IMR-90 (cell line): ENCODE data around the gene IQCK. TPM values are rescaled to one million over a fixed set of nuclear protein-coding genes. Genes with fewer than 3 reads are reported as not detected.

ENCODE experiments used
- ATAC-seq: fragments of 200-7000 bp; cut with Tn5 transposase; 2 replicates; pipeline ENCODE4 v1.9.1; 2020; ENCODE audit warnings: low read depth, mild to moderate bottlenecking, moderate library complexity
- BruUV-seq: library from RNA; stranded (reverse); fragments of 400-500 nt; replicated peaks from 2 replicates; lab custom pipeline; 2021; lab: Mats Ljungman, UMichigan
- CTCF ChIA-PET: fragments of 300-600 bp; formaldehyde crosslinking; extraction: SDS; loops from one replicate; lab custom pipeline; 2021; ENCODE audit warnings: antibody characterized with exemption; lab: Yijun Ruan, JAX
- POLR2A ChIA-PET: fragments of 300-600 bp; sonication (Branson Sonifier 250); formaldehyde crosslinking; loops from one replicate; lab custom pipeline; 2022; ENCODE audit warnings: antibody characterized with exemption; ENCODE audit not compliant: unreplicated experiment; lab: Charles Lee
- DNase-seq: peaks from one replicate; pipeline ENCODE4 v3.0.0; 2013
- H2AFZ ChIP-seq: replicated peaks from 2 replicates; pipeline ENCODE3; 2013; ENCODE audit warnings: low read length, mild to moderate bottlenecking; ENCODE audit not compliant: poor library complexity
- H2AK5ac ChIP-seq: 2 replicates; pipeline ENCODE4 v1.6.1; 2013; ENCODE audit warnings: low read depth, low read length, inconsistent platforms
- H2AK9ac ChIP-seq: replicated peaks from 2 replicates; pipeline ENCODE3; 2013; ENCODE audit warnings: mild to moderate bottlenecking, low read depth, low read length, moderate library complexity; ENCODE audit not compliant: poor library complexity
- H2BK120ac ChIP-seq: 2 replicates; pipeline ENCODE4 v1.6.1; 2013; ENCODE audit warnings: low read depth, low read length, inconsistent platforms
- H2BK15ac ChIP-seq: 3 replicates; pipeline ENCODE4 v1.6.1; 2013; ENCODE audit warnings: low read depth, low read length, inconsistent platforms
- H2BK20ac ChIP-seq: 2 replicates; pipeline ENCODE4 v1.6.1; 2013; ENCODE audit warnings: low read depth, mild to moderate bottlenecking, inconsistent platforms, low read length, moderate library complexity
- H2BK5ac ChIP-seq: 2 replicates; pipeline ENCODE4 v1.6.1; 2013; ENCODE audit warnings: mild to moderate bottlenecking, low read depth, low read length, inconsistent platforms; ENCODE audit not compliant: poor library complexity, severe bottlenecking
- H3K14ac ChIP-seq: replicated peaks from 2 replicates; pipeline ENCODE4 v1.6.1; 2013; ENCODE audit warnings: low read depth, low read length, inconsistent platforms
- H3K18ac ChIP-seq: 2 replicates; pipeline ENCODE4 v1.6.1; 2013; ENCODE audit warnings: low read depth, low read length, control low read depth
- H3K23ac ChIP-seq: 2 replicates; pipeline ENCODE4 v1.6.1; 2013; ENCODE audit warnings: low read depth, low read length, inconsistent platforms
- H3K27ac ChIP-seq: 2 replicates; pipeline ENCODE4 v1.5.1; 2013; ENCODE audit warnings: mild to moderate bottlenecking, control low read depth, low read length; ENCODE audit not compliant: insufficient read depth
- H3K27me3 ChIP-seq: 2 replicates; pipeline ENCODE4 v1.6.1; 2013; ENCODE audit warnings: low read length; ENCODE audit not compliant: control insufficient read depth, insufficient read depth
- H3K36me3 ChIP-seq: 2 replicates; pipeline ENCODE4 v1.6.1; 2013; ENCODE audit warnings: low read length, mixed read lengths; ENCODE audit not compliant: control insufficient read depth, insufficient read depth
- H3K4ac ChIP-seq: 2 replicates; pipeline ENCODE4 v1.6.1; 2013; ENCODE audit warnings: low read depth, low read length, inconsistent platforms
- H3K4me1 ChIP-seq: 2 replicates; pipeline ENCODE4 v1.6.1; 2013; ENCODE audit warnings: low read length, mixed read lengths; ENCODE audit not compliant: control insufficient read depth, insufficient read depth
- H3K4me2 ChIP-seq: 2 replicates; pipeline ENCODE4 v1.6.1; 2013; ENCODE audit warnings: low read depth, mild to moderate bottlenecking, control low read depth, low read length, moderate library complexity
- H3K4me3 ChIP-seq: 2 replicates; pipeline ENCODE4 v1.5.1; 2013; ENCODE audit warnings: low read depth, mild to moderate bottlenecking, control low read depth, low read length, moderate library complexity; ENCODE audit not compliant: insufficient read depth
- H3K56ac ChIP-seq: 2 replicates; pipeline ENCODE4 v1.6.1; 2013; ENCODE audit warnings: low read length, inconsistent platforms; ENCODE audit not compliant: insufficient read depth; ENCODE audit errors: extremely low read depth
- H3K79me1 ChIP-seq, 2 experiments: 2 replicates each; pipeline ENCODE4 v1.6.1; 2013; ENCODE audit warnings: low read length in 2 of 2, inconsistent platforms in 1 of 2, low read depth in 1 of 2
- H3K9ac ChIP-seq: 2 replicates; pipeline ENCODE4 v1.6.1; 2013; ENCODE audit warnings: low read depth, low read length, control low read depth
- H3K9me1 ChIP-seq: 2 replicates; pipeline ENCODE4 v1.6.1; 2013; ENCODE audit warnings: low read length, inconsistent platforms; ENCODE audit not compliant: insufficient read depth
- H3K9me3 ChIP-seq: 2 replicates; pipeline ENCODE4 v1.6.1; 2013; ENCODE audit warnings: low read length; ENCODE audit not compliant: control insufficient read depth, insufficient read depth
- H4K20me1 ChIP-seq: 2 replicates; pipeline ENCODE4 v1.6.1; 2013; ENCODE audit warnings: low read length, inconsistent platforms; ENCODE audit not compliant: insufficient read depth
- H4K5ac ChIP-seq: 2 replicates; pipeline ENCODE4 v1.6.1; 2013; ENCODE audit warnings: mild to moderate bottlenecking, low read depth, low read length, control low read depth
- H4K8ac ChIP-seq, 2 experiments: 2 replicates each; pipeline ENCODE4 v1.6.1; 2013; ENCODE audit warnings: low read depth in 2 of 2, low read length in 2 of 2, control low read depth in 1 of 2, inconsistent platforms in 1 of 2
- H4K91ac ChIP-seq: 2 replicates; pipeline ENCODE4 v1.6.1; 2013; ENCODE audit warnings: low read depth, low read length, inconsistent platforms; ENCODE audit not compliant: insufficient read depth
- RFX5 ChIP-seq: IDR thresholded peaks from 2 replicates; pipeline ENCODE4 v1.8.0; 2012; ENCODE audit warnings: low read depth, mild to moderate bottlenecking, low read length, moderate library complexity
- SMC3 ChIP-seq: fragments of 150-350 bp; IDR thresholded peaks from 2 replicates; pipeline ENCODE4 v1.6.1; 2016; ENCODE audit warnings: low read depth, mild to moderate bottlenecking, antibody characterized with exemption, low read length, moderate library complexity
- whole genome bisulfite sequencing, 2 experiments: methylation state at CpG; one replicate each; pipeline versions ENCODE4 v1.1.5 to v1.1.7; 2013; ENCODE audit warnings: missing lambda C conversion rate in 2 of 2; ENCODE audit not compliant: insufficient read length in 1 of 2; ENCODE audit errors: extremely low coverage in 2 of 2; 5-methylcytosine and 5-hydroxymethylcytosine counted together
- dilution Hi-C: fragments of 300-500 bp; cut with HindIII; formaldehyde crosslinking; loops from one replicate; pipeline ENCODE4 v1.14.3; 2018; ENCODE audit warnings: low sequenced_read_pairs; ENCODE audit not compliant: unreplicated experiment
- in situ Hi-C: fragments of 300-500 bp; cut with MboI; formaldehyde crosslinking; loops from 3 replicates; pipeline ENCODE4 v1.14.3; 2019; ENCODE audit warnings: low sequenced_read_pairs, inconsistent platforms, mixed read lengths
- intact Hi-C: fragments of 100-400 bp; cut with micrococcal nuclease; formaldehyde crosslinking; loops from 2 replicates; pipeline ENCODE4 v1.10.0; 2022
- polyA plus RNA-seq, 3 experiments: library from polyadenylated mRNA; depleted of rRNA; stranded (reverse); fragments of >200 nt; gene quantifications; 2 replicates each; pipeline ENCODE4 v1.2.3, GENCODE V29; 2012; ENCODE audit warnings: low replicate concordance in 1 of 3
- total RNA-seq: library from RNA; depleted of rRNA; stranded (reverse); fragments of >200 nt; gene quantifications from 2 replicates; pipeline ENCODE4 v1.2.3, GENCODE V29; 2012
- TF ChIP-seq, protein P1 (sequence below): conservative IDR thresholded peaks from 2 replicates; pipeline ENCODE4 v1.5.1; 2012; ENCODE audit warnings: mild to moderate bottlenecking, low read depth, low read length, improper control_type of control experiment

IQCK gene
- total and polyA plus RNA-seq, 2 of the 4 experiments (the other 2 are of a cell fraction): 4.1 to 5.4 TPM

DNA sequence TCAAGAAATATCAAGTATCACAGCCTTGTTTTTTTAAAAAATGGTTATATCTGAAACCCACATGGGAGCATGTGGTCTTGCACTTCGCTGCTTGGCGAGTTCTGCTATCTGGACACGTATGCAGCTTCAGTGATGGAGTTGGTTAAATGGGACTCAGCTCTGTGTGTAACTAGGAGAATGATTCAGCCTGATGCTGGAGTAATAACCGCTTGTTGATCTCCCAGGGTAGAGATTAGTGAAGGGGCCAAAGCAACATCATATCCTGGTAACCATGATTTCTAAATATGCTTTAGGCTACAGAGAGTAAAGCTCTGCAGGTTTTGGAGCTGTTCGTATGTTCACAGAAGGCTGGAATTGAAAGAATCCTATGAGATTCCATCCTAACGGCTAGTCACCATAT lies 63.2 kb downstream of the IQCK start:
- Histone ChIP-seq H3K27ac (no peak overlapping the region), H3K4ac (no peak overlapping the region), H4K91ac (no peak overlapping the region), H3K4me1 (no peaks in the 10 kb centered on the region), H3K9me1 (no peaks in the 10 kb centered on the region), H3K9ac (no peak overlapping the region), H2AK5ac (no peak overlapping the region), H4K5ac (no peak overlapping the region), H2AFZ (no peak overlapping the region), H3K36me3 (no peaks in the 10 kb centered on the region), H3K14ac (no peak overlapping the region), H3K4me2 (no peak overlapping the region), H2BK20ac (no peak overlapping the region), H4K8ac (no peak overlapping the region), H3K56ac (no peak overlapping the region), H3K9me3 (no peaks in the 10 kb centered on the region), H2BK120ac (no peak overlapping the region), H3K27me3 (no peaks in the 10 kb centered on the region), H3K18ac (no peak overlapping the region), H3K23ac (no peak overlapping the region), H2BK5ac (no peak overlapping the region), H2AK9ac (no peak overlapping the region), H2BK15ac (no peak overlapping the region), H4K20me1 (no peaks in the 10 kb centered on the region), H3K79me1 (no peaks in the 10 kb centered on the region), H3K4me3 (no peak overlapping the region)
- in situ Hi-C loops: no loop called here
- TF ChIP-seq, protein P1, sequence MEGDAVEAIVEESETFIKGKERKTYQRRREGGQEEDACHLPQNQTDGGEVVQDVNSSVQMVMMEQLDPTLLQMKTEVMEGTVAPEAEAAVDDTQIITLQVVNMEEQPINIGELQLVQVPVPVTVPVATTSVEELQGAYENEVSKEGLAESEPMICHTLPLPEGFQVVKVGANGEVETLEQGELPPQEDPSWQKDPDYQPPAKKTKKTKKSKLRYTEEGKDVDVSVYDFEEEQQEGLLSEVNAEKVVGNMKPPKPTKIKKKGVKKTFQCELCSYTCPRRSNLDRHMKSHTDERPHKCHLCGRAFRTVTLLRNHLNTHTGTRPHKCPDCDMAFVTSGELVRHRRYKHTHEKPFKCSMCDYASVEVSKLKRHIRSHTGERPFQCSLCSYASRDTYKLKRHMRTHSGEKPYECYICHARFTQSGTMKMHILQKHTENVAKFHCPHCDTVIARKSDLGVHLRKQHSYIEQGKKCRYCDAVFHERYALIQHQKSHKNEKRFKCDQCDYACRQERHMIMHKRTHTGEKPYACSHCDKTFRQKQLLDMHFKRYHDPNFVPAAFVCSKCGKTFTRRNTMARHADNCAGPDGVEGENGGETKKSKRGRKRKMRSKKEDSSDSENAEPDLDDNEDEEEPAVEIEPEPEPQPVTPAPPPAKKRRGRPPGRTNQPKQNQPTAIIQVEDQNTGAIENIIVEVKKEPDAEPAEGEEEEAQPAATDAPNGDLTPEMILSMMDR: no peak
- TF ChIP-seq SMC3: no peak
- no peak for TF ChIP-seq RFX5
- no CpG with 5 or more reads among the region's 6 CpGs for WGBS, 2 experiments
- peak; percentile 18 for DNase-seq
- POLR2A ChIA-PET: no interaction called here
- intact Hi-C loops: loop anchor here (2.0 kb wide), 1 partner anchor 32 kb away; no protein-coding TSS in a partner anchor
- CTCF ChIA-PET: interaction anchor here (0.6 to 1.7 kb wide), 2 partner anchors 15 to 189 kb away, joined by 3 to 5 read pairs; no protein-coding TSS in a partner anchor
- dilution Hi-C loops: no loop called here
- no peak; the same call in 1 of the 2 replicates for ATAC-seq
- no TSS peak for BruUV-seq
